DND-41 (cell line): ENCODE measurements around the gene SH3RF3.

ENCODE experiments used
- EZH2 ChIP-seq: IDR thresholded peaks from 3 replicates; pipeline ENCODE4 v1.6.1; 2012; ENCODE audit warnings: borderline replicate concordance, low read depth, mild to moderate bottlenecking, moderate library complexity, low read length, inconsistent platforms; ENCODE audit not compliant: severe bottlenecking
- TF ChIP-seq, protein P1 (sequence below): IDR thresholded peaks from 2 replicates; pipeline ENCODE4 v1.5.1; 2012; ENCODE audit warnings: borderline replicate concordance, low read length, moderate library complexity, mild to moderate bottlenecking; ENCODE audit not compliant: poor library complexity, severe bottlenecking; ENCODE audit errors: extremely low read depth

DNA sequence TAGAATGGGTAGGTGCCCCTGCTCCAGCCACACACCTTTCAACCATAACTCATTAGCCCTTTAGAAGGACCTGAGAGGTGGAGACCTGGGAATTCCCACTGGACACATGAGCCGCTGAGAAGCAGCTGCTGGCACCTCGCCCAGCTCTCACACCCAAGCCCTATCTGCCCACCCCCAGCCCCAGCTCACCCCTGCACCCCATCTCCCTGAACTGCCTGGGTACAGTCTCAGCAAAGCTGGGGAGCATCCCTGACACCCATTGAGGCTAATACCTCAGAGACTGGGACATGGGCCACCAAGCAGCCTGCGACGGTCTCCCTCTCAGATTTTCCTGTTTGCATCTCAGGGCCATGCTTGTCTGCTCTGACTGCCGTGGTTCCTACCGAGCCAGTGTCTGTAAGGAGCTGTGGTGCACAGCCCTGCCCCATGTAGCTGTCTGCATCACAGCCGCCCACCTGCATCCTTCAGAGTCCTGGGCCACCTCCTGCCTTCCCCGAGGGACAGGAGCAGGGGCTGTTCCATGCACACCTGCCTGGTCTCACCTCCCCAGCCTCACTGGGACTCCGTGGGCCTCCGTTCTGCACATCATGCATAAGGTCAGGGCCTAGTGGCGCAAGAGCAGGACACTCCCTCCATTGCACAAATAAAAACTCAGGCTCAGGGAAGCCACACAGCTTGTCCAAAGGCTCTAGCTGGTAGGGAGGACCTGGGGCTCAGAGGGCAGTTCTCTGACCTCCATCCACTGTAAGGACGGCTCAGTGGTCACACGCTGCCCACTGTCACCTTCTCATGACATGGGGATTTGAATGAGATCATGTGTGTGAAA lies 394.7 kb downstream of the SH3RF3 start:
- TF ChIP-seq, protein P1, sequence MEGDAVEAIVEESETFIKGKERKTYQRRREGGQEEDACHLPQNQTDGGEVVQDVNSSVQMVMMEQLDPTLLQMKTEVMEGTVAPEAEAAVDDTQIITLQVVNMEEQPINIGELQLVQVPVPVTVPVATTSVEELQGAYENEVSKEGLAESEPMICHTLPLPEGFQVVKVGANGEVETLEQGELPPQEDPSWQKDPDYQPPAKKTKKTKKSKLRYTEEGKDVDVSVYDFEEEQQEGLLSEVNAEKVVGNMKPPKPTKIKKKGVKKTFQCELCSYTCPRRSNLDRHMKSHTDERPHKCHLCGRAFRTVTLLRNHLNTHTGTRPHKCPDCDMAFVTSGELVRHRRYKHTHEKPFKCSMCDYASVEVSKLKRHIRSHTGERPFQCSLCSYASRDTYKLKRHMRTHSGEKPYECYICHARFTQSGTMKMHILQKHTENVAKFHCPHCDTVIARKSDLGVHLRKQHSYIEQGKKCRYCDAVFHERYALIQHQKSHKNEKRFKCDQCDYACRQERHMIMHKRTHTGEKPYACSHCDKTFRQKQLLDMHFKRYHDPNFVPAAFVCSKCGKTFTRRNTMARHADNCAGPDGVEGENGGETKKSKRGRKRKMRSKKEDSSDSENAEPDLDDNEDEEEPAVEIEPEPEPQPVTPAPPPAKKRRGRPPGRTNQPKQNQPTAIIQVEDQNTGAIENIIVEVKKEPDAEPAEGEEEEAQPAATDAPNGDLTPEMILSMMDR, result no peak
- TF ChIP-seq EZH2, result no peak
